PC-3 (cell line): Measurements from ENCODE around the gene GALNT14.

Experiments
- EZH2 ChIP-seq: fragments of 300-600 bp; sonication (generic); IDR thresholded peaks from one replicate; pipeline ENCODE4 v1.6.1; 2017; ENCODE audit warnings: antibody characterized with exemption, mild to moderate bottlenecking, low read length; ENCODE audit not compliant: unreplicated experiment
- EZH2phosphoT487 ChIP-seq: fragments of 300-600 bp; sonication (generic); IDR thresholded peaks from 2 replicates; pipeline ENCODE4 v1.6.1; 2018; ENCODE audit warnings: mild to moderate bottlenecking, antibody characterized with exemption, low read length, borderline replicate concordance
- TF ChIP-seq, protein P1 (sequence below): fragments of 300-600 bp; sonication (generic); conservative IDR thresholded peaks from 2 replicates; pipeline ENCODE4 v1.5.1; 2017; ENCODE audit warnings: antibody characterized with exemption, low read depth, mild to moderate bottlenecking, low read length

DNA sequence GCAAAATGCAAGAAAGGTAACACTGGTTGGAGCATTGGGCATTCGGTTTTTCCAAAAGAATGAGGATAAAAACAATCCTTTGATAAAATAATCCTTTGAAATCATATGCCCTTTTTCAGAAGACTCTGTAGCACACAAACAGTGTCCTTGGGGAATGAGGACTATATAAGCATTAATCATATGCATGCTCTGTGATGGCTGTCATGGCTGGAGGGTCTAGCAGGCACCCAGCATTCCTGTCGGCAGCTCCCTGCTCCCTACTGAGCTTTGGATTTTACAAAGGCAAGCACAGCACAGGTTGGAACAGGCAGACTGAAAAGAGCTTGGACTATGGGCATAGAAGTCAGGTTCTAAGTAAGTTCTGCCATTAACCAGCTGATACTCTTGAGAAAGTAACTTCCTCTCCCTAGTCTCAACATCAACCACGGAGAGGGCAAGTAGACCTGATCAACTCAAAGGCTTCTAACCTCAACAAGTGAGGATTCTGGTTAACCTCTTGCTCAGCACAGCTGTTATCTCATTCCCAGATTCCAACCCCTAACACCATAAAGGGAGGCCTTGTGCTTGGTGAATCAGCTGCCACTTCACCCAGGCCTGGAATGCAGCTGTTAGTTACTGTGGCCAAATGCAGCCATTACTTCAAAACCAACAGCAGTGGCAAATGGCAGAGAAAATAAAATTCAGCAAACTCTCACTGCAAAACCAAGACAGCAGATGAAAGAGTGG lies 29.5 kb downstream of the GALNT14 start:
- TF ChIP-seq, protein P1, sequence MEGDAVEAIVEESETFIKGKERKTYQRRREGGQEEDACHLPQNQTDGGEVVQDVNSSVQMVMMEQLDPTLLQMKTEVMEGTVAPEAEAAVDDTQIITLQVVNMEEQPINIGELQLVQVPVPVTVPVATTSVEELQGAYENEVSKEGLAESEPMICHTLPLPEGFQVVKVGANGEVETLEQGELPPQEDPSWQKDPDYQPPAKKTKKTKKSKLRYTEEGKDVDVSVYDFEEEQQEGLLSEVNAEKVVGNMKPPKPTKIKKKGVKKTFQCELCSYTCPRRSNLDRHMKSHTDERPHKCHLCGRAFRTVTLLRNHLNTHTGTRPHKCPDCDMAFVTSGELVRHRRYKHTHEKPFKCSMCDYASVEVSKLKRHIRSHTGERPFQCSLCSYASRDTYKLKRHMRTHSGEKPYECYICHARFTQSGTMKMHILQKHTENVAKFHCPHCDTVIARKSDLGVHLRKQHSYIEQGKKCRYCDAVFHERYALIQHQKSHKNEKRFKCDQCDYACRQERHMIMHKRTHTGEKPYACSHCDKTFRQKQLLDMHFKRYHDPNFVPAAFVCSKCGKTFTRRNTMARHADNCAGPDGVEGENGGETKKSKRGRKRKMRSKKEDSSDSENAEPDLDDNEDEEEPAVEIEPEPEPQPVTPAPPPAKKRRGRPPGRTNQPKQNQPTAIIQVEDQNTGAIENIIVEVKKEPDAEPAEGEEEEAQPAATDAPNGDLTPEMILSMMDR: no peak
- TF ChIP-seq EZH2phosphoT487 (no peak), EZH2 (no peak)
